Immature natural killer cell (primary cell): ENCODE results near the gene EPX. TPM values are rescaled to one million over a fixed set of nuclear protein-coding genes. Genes with fewer than 3 reads are reported as not detected.

Experiments
- polyA plus RNA-seq, 3 donors: library from polyadenylated mRNA; unstranded; fragments of 300-500 nt; fragmentation: Illumina TruSeq; gene quantifications; one replicate each; pipeline ENCODE4 v1.2.3, GENCODE V29; 2021

EPX gene
- polyA plus RNA-seq, 3 donors from 2014 or later = not detected

Other genes starting within 250 kb of the EPX start
- gene CUEDC1, start 237.3 kb upstream of the EPX start, polyA plus RNA-seq = 1 to 10 TPM in 1 of 3 donors, under 1 TPM in 2; 0.43 to 2.5 (median 0.52) TPM
- 10 to 100 TPM; 35.8 to 54.1 (median 40.1) TPM for gene VEZF1, start 204.5 kb upstream of the EPX start, polyA plus RNA-seq
- 10 to 100 TPM; 42.5 to 69.6 (median 55.8) TPM for gene SRSF1, start 185.5 kb upstream of the EPX start, polyA plus RNA-seq
- 1 to 10 TPM in 1 of 3 donors, under 1 TPM in 2; 0.53 to 1.1 (median 0.90) TPM for gene DYNLL2, start 109.3 kb upstream of the EPX start, polyA plus RNA-seq
- gene OR4D1, start 44.3 kb upstream of the EPX start, polyA plus RNA-seq = 1 to 10 TPM; 1.4 to 2.3 (median 1.4) TPM
- gene OR4D2, start 25.7 kb upstream of the EPX start, polyA plus RNA-seq = under 1 TPM in 1 of 3 donors, not detected in 2; 0.11 TPM
- 1 to 10 TPM; 1.6 to 7.9 (median 6.4) TPM for gene MKS1, start 26.5 kb downstream of the EPX start, polyA plus RNA-seq
- gene LPO, start 45.9 kb downstream of the EPX start, polyA plus RNA-seq = under 1 TPM in 2 of 3 donors, not detected in 1; 0.09 to 0.22 TPM
- not detected for gene MPO, start 88.2 kb downstream of the EPX start, polyA plus RNA-seq
- 10 to 100 TPM in 1 of 3 donors, 1 to 10 TPM in 2; 7.1 to 32.1 (median 8.4) TPM for gene TSPOAP1, start 136.1 kb downstream of the EPX start, polyA plus RNA-seq
- 100 to 1,000 TPM; 133 to 170 (median 136) TPM for gene SUPT4H1, start 159.5 kb downstream of the EPX start, polyA plus RNA-seq
- 1 to 10 TPM in 2 of 3 donors, under 1 TPM in 1; 0.58 to 2.1 (median 1.3) TPM for gene RNF43, start 224.8 kb downstream of the EPX start, polyA plus RNA-seq